Thyroid gland (tissue), 4 donors: ENCODE measurements around the gene COX6A2. TPM values are rescaled to one million over a fixed set of nuclear protein-coding genes. Genes with fewer than 3 reads are reported as not detected.

Experiments
- DNase-seq, 2 donors: peaks; one replicate each; pipeline ENCODE4 v3.0.0-alpha.2; 2019
- H3K27ac ChIP-seq, 3 donors: fragments of 200-600 bp; sonication (generic); 1 replicate in 2 of 3; 2 replicates in 1 of 3; pipeline ENCODE4 v1.5.1; 2016 to 2019; ENCODE audit warnings: mild to moderate bottlenecking in 1 of 3, moderate library complexity in 1 of 3
- H3K27me3 ChIP-seq: fragments of 200-600 bp; sonication (generic); one replicate; pipeline ENCODE4 v1.5.1; 2019
- H3K36me3 ChIP-seq, 2 donors: fragments of 200-600 bp; sonication (generic); one replicate each; pipeline ENCODE4 v1.5.1; 2016 to 2019
- H3K4me1 ChIP-seq, 2 donors: fragments of 200-600 bp; sonication (generic); one replicate each; pipeline ENCODE4 v1.5.1; 2017 to 2019
- H3K4me3 ChIP-seq, 3 donors: fragments of 200-600 bp; sonication (generic); replicated peaks in 1 of 3; 1 replicate in 2 of 3; 2 replicates in 1 of 3; pipeline ENCODE4 v1.5.1; 2016; ENCODE audit warnings: mild to moderate bottlenecking in 1 of 3
- H3K9me3 ChIP-seq: fragments of 200-600 bp; sonication (generic); one replicate; pipeline ENCODE4 v1.5.1; 2017
- POLR2A ChIP-seq, 2 donors: fragments of 450-650 bp; IDR thresholded peaks; one replicate each; pipeline ENCODE4 v1.6.1; 2017; ENCODE audit warnings: antibody characterized with exemption in 2 of 2, mild to moderate bottlenecking in 2 of 2, moderate library complexity in 1 of 2
- WGBS, 2 donors: methylation state at CpG; one replicate each; pipeline ENCODE4 v1.1.5; 2017; 5-methylcytosine and 5-hydroxymethylcytosine counted together
- intact Hi-C: fragments of 100-400 bp; cut with DNase I; formaldehyde crosslinking; loops from one replicate; pipeline ENCODE4 v1.15.1; 2023
- total RNA-seq, 4 donors: library from RNA; depleted of rRNA; stranded (reverse); fragments of >200 nt; gene quantifications; one replicate each; pipeline ENCODE4 v1.2.3, GENCODE V29; 2016
- TF ChIP-seq, protein P1 (sequence below), 6 experiments: fragments of 200-600 bp in 3 of 6; fragments of 450-650 bp in 3 of 6; sonication (generic) in 3 of 6; IDR thresholded peaks; one replicate each; pipeline ENCODE4 v1.5.1; 2016 to 2019; ENCODE audit warnings: antibody characterized with exemption in 6 of 6, mild to moderate bottlenecking in 2 of 6, inconsistent platforms in 1 of 6, moderate library complexity in 1 of 6

The COX6A2 gene
- total RNA-seq, 4 donors from 2014 or later, result not detected

DNA sequence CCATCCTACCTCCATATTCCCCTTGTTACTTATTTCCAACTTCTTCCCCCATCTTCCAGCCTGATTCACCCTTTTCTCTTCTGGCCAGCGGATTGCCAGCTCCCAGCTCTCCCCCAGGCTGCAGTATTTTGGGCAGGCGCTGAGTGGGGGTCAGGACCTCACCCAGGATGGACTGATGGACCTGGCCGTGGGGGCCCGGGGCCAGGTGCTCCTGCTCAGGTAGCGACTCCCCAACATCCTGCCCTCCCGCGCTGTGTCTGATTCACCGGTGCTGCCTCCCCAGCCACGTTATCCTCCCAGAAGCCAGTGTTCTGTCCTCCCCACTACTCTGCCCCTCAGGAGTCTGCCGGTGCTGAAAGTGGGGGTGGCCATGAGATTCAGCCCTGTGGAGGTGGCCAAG, 15.4 kb downstream of the COX6A2 start:
- no peak for DNase-seq
- intact Hi-C loops, result no loop called here
- TF ChIP-seq, protein P1, sequence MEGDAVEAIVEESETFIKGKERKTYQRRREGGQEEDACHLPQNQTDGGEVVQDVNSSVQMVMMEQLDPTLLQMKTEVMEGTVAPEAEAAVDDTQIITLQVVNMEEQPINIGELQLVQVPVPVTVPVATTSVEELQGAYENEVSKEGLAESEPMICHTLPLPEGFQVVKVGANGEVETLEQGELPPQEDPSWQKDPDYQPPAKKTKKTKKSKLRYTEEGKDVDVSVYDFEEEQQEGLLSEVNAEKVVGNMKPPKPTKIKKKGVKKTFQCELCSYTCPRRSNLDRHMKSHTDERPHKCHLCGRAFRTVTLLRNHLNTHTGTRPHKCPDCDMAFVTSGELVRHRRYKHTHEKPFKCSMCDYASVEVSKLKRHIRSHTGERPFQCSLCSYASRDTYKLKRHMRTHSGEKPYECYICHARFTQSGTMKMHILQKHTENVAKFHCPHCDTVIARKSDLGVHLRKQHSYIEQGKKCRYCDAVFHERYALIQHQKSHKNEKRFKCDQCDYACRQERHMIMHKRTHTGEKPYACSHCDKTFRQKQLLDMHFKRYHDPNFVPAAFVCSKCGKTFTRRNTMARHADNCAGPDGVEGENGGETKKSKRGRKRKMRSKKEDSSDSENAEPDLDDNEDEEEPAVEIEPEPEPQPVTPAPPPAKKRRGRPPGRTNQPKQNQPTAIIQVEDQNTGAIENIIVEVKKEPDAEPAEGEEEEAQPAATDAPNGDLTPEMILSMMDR (IDR thresholded peaks at IDR 0.05), result no peak
- no peak for TF ChIP-seq POLR2A (IDR thresholded peaks at IDR 0.05)
- no peaks in the 10 kb centered on the region for H3K9me3 ChIP-seq
- no peaks in the 10 kb centered on the region for H3K36me3 ChIP-seq
- no peak overlapping the region for H3K27ac ChIP-seq
- no peaks in the 10 kb centered on the region for H3K4me1 ChIP-seq
- WGBS, 2 donors, result 86 to 92% methylated on average over 10 of the region's 10 CpGs
- H3K4me3 ChIP-seq, result no peak overlapping the region
- no peaks in the 10 kb centered on the region for H3K27me3 ChIP-seq

GRCh38 chr16:31411024-31411844, 16.9 kb downstream of the COX6A2 start:
- WGBS, 2 donors, result 75 to 80% methylated on average over 17 to 20 of the region's 22 CpGs
- Histone ChIP-seq H3K27ac (no peak overlapping the region), H3K4me3 (no peak overlapping the region), H3K4me1 (no peaks in the 10 kb centered on the region), H3K36me3 (no peaks in the 10 kb centered on the region), H3K27me3 (no peaks in the 10 kb centered on the region), H3K9me3 (no peaks in the 10 kb centered on the region)
- no peak for DNase-seq
- TF ChIP-seq, protein P1 (IDR thresholded peaks at IDR 0.05), result no peak
- TF ChIP-seq POLR2A (IDR thresholded peaks at IDR 0.05), result no peak
- intact Hi-C loops, result no loop called here

DNA sequence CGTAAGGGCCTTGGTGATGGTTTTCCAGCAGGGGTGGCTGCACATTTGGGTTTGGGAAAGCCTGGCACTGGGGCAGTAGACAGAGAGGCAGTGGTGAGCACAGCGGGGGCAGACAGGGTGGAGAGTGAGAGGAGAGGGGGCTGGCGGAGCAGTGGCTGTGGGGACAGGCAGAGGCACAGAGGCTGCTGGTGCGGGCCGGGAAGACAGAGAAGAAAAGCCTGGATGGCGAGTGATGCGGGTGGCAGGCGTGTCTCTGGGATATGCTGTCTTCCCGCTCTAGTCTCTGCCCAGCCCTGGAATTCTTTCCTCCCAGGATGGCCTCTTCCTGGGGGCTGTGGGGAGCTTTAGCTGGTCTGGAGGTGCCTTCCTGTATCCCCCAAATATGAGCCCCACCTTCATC, 18.1 kb downstream of the COX6A2 start:
- Histone ChIP-seq H3K9me3 (no peaks in the 10 kb centered on the region), H3K27ac (no peak overlapping the region), H3K36me3 (no peaks in the 10 kb centered on the region), H3K4me3 (no peak overlapping the region), H3K4me1 (no peaks in the 10 kb centered on the region), H3K27me3 (no peaks in the 10 kb centered on the region)
- TF ChIP-seq, protein P1 (IDR thresholded peaks at IDR 0.05), result no peak
- TF ChIP-seq POLR2A (IDR thresholded peaks at IDR 0.05), result no peak
- intact Hi-C loops, result no loop called here
- no peak for DNase-seq
- WGBS, 2 donors, result 82 to 85% methylated on average over 9 of the region's 9 CpGs

- Histone ChIP-seq H3K4me1 (no peaks in the 10 kb centered on the region), H3K4me3 (no peak overlapping the region), H3K36me3 (no peaks in the 10 kb centered on the region), H3K9me3 (no peaks in the 10 kb centered on the region), H3K27ac (no peak overlapping the region), H3K27me3 (no peaks in the 10 kb centered on the region)
- no peak for DNase-seq
- 61 to 66% methylated on average over 3 of the region's 3 CpGs for WGBS, 2 donors
- TF ChIP-seq POLR2A (IDR thresholded peaks at IDR 0.05), result no peak
- TF ChIP-seq, protein P1 (IDR thresholded peaks at IDR 0.05), result no peak
- intact Hi-C loops, result no loop called here
Measured at GRCh38 chr16:31409433-31409832, 18.7 kb downstream of the COX6A2 start.

DNA sequence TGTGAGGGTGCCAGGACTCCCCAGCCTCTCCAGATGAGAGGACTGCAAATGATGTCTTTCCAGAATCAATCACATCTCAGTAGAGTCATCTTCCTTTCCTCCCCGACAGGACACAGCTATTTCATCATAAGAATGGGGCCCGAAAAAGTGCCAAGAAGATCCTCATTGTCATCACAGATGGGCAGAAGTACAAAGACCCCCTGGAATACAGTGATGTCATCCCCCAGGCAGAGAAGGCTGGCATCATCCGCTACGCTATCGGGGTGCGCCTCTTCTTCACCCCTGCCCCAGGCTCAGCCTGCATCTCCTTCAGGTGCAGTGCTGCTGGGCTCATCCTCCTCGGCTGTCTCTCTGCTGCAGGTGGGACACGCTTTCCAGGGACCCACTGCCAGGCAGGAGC, 20.8 kb downstream of the COX6A2 start:
- no peaks in the 10 kb centered on the region for H3K4me1 ChIP-seq
- H3K4me3 ChIP-seq, result no peak overlapping the region
- H3K9me3 ChIP-seq, result no peaks in the 10 kb centered on the region
- no peaks in the 10 kb centered on the region for H3K36me3 ChIP-seq
- H3K27ac ChIP-seq, result no peak overlapping the region
- DNase-seq, result no peak
- no peaks in the 10 kb centered on the region for H3K27me3 ChIP-seq
- intact Hi-C loops, result no loop called here
- 90 to 95% methylated on average over 3 to 8 of the region's 8 CpGs for WGBS, 2 donors
- TF ChIP-seq, protein P1 (IDR thresholded peaks at IDR 0.05), result no peak
- no peak for TF ChIP-seq POLR2A (IDR thresholded peaks at IDR 0.05)
